ENCODE data around the gene FMO2.
A peak's percentile ranks its signal among the peaks of the same experiment; 100 is the strongest.

FMO2 gene, protein sequence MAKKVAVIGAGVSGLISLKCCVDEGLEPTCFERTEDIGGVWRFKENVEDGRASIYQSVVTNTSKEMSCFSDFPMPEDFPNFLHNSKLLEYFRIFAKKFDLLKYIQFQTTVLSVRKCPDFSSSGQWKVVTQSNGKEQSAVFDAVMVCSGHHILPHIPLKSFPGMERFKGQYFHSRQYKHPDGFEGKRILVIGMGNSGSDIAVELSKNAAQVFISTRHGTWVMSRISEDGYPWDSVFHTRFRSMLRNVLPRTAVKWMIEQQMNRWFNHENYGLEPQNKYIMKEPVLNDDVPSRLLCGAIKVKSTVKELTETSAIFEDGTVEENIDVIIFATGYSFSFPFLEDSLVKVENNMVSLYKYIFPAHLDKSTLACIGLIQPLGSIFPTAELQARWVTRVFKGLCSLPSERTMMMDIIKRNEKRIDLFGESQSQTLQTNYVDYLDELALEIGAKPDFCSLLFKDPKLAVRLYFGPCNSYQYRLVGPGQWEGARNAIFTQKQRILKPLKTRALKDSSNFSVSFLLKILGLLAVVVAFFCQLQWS

DNA sequence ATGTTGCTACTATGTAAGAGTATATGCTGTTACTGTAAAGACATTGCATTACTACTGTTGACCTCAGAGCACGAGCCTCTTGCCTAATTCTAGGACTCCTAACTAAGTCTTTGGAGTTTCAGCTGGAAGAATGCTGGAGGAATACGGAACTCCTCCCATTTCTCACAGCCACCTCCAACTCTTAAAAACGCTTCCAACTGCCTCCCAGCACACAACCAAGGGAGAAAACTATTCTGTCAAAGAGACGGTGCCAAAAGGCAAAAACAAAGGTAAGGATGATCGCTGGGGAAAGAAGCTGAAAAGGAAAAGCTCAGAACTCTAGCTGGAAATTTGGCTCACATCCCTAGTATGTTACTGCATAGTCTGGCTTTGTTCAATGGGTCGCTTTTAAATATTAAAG lies at the start of gene FMO2:
Gene FMO2 (plus strand): TSS at position 210 of the 400 bp plus-strand sequence. CDS start 414 bp downstream, outside the sequence.
- no peak for DNase-seq

DNA sequence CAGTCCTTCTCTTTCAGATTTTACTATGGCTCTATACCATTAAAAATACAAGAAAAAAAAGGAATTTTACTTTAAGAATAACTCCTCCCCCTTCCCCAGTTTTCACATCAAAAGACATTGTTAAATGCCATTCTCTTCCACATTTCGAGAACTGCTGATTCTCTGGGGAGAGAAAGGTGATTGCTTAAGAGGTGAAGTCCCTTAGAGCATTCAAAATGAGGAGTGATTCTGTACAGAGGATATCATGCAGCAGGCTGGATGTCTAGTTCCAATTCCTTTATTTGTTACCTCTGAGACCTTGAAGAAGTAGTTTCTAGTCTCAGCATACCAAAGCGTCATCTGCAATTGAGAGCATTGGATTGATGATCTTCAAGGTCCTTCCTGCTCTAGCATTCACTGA lies 47.5 kb upstream of the FMO2 start:
- peak; percentile 28 to 70 for DNase-seq

DNA sequence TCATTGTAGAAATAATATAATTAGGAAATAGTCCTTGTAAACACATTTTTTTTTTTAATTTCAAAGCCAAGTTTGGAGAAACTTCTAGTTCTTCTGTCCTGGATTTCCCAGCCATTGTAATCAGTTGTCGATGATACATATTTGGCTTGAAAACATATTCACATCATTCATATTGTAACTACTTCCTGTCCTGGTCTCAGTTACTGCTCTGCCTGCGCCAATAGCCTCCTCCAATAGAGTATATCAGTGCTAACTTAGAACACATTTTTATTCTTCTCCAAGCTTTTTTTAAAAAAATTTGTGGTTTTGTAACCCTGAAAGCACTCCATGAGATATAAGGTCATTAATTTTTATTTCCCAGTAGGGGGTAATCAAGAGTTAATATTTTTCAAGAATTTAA lies 46.1 kb upstream of the FMO2 start:
- DNase-seq, result no peak

DNA sequence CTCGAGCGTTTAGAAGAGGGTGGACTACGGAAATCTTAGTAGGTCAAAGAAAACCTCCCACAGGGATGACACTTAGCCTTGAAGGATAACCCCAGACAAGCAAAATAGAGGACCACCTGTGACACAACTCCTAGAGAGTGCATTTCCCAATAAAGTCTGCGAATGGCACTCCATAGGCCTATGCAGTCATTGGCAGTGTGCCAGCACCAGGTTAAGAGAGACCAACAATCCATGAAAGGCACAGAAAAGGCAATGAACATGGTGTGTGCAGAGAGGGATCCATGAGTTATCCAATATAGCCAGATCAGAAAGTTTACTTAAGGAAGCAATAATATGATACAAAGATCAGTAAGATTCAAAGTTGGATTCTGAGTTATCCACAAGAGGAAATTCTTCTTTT lies 45.2 kb upstream of the FMO2 start:
- peak; percentile 70 to 89 for DNase-seq

DNA sequence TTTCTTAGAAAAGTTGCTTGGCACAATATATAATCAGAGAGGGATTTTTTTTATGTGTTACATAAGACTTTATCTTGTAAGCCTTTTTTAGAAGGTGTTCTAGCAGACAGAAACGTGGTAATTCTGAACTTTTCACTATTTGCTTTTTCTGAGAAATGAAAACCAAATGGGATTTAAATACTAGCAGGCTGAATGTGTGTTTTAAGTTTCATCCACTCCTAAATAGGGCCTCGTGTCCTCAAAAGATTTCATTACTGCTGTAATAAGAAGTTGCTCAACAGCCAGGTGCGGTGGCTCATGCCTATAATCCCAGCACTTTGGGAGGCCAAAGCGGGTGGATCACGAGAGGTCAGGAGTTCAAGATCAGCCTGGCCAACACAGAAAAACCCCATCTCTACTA lies 44.7 kb upstream of the FMO2 start:
- no peak for DNase-seq

DNA sequence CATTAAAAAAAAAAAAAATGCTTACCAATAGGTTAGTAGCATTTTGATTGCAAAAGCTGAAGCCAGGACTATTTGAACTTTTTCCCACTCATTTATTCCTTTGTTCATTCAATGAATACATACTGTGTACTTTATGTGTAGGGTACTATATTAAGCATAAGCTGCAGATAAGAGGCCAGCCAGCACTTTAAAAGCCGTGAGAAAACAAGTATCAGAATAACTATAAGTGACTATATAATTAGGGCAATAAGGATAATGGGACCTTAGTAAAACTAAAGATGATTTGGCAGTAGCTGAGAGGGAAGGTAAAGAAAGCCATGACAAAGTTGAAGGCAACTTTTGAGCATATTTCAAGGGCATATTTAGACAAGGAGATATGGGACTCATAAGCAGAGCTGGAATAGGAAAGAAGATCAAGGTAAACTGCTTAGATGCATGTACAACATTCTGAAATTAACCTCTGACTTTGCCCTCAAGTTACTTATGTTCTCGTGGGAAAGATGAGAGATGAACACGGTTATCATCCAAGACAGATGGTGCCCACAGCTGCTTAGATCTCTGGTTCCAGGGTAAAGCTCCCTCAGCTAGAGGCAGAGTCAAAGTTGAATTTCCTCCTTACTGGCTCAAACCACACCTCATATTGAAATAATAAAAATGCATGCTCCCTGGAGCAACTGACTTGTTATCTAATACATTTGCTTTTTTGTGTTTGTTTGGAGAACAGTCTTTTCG lies 44.0 kb upstream of the FMO2 start:
- DNase-seq, result no peak

DNA sequence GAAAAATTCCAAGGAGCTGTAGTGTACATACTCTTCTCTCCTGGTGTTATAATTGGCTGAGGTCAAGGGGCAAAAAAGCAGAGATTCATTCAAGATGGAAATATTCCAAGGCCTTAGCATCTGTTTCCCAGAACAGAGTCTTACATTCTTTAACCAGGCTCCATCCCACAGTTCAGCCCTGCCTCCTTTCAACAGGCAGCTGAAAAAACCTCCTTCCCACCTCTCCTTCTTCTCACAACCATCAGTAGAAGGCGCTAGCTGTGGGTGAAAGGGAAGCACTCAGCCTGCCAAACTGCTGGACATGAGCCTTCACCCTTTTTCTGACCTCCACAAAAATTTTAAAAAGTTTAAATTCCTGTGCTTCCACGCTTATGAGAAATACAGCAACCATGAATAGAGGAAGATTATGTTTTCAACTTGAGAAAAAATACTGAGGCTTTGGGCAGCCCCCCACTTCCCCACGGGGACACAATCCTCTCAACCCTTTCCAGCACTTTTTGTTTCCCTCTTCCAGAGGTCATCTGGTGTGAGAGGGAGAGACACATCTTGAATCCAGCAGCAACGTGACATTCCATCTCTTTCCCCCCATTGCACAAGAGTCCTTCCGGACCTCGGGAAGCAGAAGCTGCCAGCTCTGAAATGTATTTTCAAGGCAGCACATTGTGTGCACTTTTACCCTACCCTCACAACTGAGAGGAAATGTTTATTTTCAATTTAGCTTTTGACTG lies 43.2 kb upstream of the FMO2 start:
- DNase-seq, result no peak

DNA sequence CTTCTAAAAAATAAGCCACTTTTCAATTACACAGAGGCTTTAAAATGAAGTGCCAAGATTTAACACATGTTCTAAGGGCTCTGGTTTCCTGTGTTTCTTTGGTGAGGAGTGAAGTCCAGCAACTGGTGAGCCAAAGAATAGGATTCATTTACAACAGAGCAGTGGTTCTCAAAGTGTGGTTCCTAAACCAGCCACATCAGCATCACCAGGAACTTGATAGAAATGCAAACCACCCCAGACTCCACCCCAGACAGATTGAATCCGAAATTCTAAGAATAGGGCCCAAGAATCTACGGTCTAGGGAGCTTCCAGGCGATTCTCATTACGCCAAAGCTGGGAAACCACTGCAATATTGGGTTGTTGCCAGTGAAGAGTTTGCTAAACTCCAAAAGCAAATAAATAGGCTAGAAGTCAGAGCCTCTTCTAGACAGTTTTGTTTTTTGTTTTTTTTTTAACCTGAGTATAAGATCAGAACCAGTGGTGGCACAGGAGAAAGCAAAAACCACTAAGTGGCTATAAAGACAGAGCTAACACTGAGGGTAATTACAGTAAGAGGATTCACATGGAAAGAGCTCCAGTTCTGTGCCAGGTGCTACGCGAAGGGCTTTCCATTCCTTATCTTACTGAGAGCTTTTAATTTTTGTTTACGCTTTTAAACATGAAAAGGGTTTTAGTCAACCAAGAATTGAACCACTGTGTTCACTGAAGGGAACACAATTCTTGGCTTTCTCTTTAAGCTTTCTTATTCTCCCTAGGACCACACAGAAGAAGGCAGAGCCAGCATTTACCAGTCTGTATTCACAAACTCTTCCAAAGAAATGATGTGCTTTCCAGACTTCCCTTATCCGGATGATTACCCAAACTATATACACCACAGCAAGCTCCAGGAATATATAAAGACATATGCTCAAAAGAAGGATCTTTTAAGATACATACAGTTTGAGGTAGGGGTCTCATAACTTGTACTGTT lies 42.4 kb upstream of the FMO2 start:
- peak; percentile 94 to 97 for DNase-seq

DNA sequence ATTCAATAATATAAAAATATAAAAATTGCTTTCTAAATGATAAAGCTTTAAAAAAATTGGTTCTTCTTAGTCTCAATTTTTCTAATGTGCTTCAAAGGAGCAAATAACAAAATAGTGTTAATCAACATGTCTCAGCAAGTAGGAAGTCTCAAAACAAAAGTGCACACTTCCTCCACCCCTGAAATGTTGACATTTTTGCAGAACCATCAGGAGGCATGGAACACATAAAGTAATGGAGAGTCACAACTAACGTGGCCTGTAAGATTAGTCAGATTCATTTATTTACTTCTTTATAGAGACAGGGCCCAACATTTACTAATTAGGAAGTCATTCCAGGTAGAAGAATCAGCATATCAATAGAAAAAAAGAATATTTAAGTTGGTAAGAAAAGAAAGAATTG lies 34.9 kb upstream of the FMO2 start:
- no peak for DNase-seq

DNA sequence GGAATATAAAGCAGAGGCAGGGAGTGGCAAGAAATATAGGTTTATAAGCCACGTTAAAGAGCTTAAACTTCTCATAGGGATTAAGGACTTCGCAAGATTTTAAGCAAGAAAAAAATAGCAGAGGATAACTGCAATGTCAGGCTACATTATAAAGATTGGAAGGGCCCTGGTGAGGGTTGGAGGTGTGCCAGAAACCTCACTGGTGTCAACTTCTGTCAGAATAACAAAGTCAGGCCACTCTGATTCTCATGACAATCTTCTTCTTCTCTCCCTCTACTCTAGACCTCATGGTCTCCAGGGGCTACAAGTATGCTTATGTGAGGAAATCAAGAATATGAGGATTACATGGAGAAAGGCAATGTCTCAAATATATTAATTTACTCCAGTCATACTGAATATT lies 32.6 kb upstream of the FMO2 start:
- DNase-seq, result no peak

DNA sequence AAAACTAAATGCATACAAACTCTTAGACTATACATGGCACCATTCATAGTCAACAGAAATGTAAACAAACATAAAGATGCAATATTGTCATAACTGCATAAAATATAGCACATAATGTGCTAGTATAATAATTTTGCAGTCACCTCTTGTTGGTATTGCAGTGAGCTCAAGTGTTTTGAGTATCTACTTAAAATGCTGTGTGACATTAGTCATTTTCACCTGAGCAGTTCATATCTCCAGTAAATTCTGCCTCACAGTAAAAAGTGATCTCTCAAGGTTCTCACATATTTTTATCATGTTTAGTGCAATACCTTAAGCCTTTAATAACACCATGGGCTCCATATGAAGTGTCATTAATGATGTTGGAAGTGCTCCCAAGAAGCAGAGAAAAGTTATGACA lies 29.6 kb upstream of the FMO2 start:
- DNase-seq, result no peak

DNA sequence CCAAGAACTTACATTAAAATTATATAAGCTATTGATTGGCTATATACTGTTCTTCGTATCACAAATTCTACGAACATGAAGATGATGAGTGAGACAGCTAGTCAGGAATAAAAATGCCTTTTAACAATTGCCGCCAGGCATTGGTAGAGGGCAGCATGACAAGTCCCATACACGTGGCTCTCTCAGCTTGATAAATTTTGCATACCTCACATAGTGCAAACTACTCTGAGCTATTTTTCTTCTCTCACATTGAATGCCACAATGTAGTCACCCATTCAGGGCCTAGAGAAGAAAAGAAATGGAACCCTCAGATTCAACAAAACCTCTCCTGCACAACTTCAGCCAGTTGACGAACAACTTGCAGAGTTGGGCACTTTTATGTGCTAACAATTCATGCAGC lies 27.0 kb upstream of the FMO2 start:
- DNase-seq, result no peak

DNA sequence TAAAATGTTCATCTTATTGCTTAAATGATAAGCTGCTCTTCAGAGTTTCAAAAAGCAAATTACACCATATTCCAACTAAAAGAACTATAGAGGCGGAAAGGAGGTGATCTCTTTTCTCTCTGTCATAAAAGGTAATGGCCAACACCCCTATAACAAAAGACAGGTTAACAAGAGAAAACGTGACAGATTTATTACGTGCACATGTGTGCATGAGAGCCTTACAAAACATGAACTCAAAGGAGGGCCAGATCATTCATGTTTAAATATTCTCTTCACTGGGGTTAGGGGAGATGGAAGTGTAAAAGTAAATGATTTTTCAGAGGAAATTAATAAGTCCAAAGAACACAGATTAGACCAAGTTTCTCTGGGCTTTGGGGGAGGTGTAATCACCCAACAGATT lies 26.5 kb upstream of the FMO2 start:
- DNase-seq, result no peak

DNA sequence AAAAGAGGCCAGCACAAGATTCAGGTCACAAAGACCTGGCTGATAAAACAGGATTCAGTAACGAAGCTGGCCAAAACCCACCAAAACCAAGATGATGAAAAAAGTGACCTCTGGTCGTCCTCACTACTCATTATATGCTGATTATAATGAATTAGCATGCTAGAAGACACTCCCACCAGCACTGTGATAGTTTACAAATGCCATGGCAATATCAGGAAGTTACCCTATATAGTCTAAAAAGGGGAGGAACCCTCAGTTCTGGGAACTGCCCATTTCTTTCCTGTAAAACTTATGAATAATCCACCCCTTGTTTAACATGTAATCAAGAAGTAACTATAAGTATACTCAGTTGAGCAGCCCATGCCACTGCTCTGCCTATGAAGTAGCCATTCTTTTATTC lies 26.0 kb upstream of the FMO2 start:
- DNase-seq, result no peak

DNA sequence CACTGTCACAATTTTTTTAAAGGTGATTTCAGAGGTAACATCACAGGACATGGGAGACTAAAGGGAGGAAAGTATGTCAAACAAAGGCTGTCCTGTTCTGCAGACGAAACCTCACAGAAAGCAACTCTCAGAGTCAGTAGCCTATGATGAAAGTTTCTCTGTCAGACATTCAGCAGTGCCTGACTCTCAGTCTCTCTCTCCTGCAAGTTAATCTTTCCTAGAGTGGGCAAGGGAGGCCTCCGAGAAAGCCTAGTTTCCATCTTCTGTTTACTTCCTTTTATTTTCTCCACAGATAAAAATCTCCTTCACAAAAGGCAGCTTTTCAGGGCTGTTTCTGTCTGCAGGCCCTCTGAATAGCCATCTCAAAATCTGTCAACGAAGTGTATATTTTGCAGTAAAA lies 24.9 kb upstream of the FMO2 start:
- DNase-seq, result no peak

DNA sequence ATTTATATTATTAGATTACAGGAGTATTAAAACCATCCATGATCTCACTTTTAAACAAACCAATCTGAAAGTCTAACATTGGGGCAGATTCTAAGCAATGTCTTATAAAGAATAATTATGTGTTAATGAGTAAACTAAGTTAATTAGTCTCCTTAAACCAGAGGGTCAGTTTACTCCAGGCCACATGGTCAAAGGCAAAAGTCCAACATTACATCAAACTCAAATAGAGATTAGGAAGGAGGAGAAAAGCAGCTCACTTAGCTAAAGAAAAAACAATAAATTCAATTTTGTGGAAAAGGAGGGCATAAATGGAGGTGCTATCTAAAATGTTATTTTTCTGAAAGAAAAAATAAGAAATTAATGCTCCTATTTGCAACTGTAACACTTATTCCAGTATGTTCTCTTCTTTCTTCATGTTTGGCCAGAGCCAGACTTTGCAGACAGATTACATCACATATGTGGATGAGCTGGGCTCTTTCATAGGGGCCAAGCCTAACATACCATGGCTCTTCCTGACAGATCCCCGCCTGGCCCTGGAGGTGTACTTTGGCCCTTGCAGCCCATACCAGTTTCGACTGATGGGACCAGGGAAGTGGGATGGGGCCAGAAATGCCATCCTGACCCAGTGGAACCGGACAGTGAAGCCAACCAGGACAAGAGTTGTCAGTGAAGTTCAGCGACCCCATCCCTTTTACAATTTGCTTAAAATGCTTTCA lies 24.3 kb upstream of the FMO2 start:
- no peak for DNase-seq

DNA sequence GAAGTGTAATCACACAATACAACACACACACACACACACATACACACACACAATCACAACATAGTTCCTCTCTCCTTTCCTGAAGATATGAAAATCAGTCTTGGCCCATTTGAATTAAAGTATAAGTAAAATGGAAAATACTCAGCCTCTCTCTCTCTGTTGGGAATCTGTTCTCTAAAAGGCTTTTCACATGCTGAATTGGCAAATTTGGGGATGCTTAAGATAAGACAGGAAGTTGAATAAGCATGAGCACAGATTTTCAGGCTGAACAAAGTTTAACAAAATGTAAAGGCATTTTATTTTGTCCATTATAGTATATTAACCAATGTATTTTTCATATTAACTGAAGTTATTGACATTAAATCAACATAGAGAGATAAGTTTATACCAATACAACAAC lies 23.7 kb upstream of the FMO2 start:
- no peak for DNase-seq

DNA sequence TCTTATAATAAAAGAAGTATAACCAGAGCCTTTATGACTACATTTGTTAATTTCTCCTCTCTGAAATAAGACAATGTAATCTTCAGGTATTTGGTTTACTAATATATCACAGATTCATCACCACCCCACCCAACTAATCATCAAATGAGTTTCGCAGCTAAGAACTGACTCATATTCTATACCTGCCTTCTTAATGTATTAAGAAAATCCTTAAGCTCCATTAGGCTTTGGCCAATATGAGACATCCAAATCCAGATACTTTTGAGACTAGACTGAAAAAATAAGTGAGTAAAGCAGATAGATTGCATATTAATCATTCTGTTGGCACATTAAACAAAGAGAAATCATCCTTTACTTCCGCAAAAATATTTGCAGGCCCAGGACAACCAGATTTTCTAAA lies 18.7 kb upstream of the FMO2 start:
- no peak for DNase-seq

DNA sequence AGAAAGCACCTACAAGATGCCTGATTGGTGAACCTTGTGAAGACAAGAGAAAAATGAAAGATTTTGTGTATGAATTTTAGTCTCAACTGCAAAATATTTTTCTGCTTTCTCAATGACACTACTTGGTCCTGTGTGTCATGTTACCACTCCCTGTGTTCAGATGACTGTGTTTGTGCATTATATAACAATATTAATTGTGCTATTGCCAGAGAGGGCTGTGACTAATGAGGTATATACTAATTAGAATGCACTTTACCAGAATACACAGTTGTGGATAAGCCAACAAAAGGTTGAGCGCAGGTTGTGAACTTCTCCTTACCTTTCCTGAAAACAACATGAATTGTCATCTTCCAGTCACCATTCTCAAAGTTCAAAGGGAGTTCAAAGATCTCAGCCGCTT lies 17.3 kb upstream of the FMO2 start:
- no peak for DNase-seq

DNA sequence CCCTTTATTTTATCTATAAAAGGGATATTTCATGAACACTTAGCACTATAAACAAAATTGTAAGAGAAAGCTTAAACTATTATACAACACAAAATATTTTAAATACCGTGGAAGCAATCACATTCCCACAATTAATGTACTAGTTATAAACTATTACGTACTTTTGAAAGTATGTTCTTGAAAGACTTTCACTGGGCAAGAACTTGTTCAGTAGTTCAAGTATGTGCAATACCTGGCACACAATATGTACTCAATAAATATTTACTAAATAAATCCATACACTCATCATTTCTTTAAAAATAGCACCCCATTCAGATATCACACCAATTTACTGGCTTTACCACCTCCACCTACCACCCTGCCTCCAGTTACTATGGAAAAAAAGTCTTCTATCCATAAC lies 12.6 kb upstream of the FMO2 start:
- DNase-seq, result no peak

DNA sequence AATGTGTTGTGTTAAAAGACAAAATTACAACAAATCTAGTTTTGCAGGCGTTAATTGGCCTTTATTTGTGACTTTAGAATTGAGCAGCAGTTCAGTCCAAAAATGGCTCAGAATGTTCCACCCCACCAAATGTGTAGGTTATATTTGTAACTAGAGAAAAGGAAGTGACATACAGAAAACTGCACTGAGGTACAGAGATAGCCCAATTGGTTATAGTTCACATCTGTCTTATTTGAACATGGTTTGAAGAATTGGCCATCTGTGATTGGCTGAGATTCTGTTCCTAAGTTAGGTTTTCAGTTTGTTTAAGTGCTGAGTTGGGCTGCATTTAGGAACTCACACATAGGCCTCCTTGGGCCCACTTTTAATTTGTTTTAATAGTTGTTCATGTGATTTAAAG lies 12.0 kb upstream of the FMO2 start:
- DNase-seq, result no peak
